ENCODE results near the gene WNT3.

- TF ChIP-seq POLR2AphosphoS5 (IDR thresholded peaks at IDR 0.05; ENCODE audit: insufficient read depth in 1 of 2, low read depth in 1 of 2) (no peak), CTCF (IDR thresholded peaks at IDR 0.05) (no peak), POLR2A (IDR thresholded peaks at IDR 0.05) (no peak)
These were observed 87.8 kb downstream of the WNT3 start for GRCh38 chr17:46730679-46731078.

Measured in vagina (tissue), 2 donors.